IPS-20b (cell line): ENCODE measurements around the gene HECW1.

ENCODE experiments used
- H3K27ac ChIP-seq: one replicate; pipeline ENCODE4 v1.5.1; 2013; ENCODE audit warnings: low read length
- H3K27me3 ChIP-seq: 2 replicates; pipeline ENCODE4 v1.6.1; 2013; ENCODE audit warnings: mild to moderate bottlenecking, low read length, inconsistent platforms; ENCODE audit not compliant: insufficient read depth
- H3K36me3 ChIP-seq: 2 replicates; pipeline ENCODE4 v1.6.1; 2013; ENCODE audit warnings: low read depth, mild to moderate bottlenecking, inconsistent platforms, low read length, moderate library complexity; ENCODE audit not compliant: insufficient read depth
- H3K4me1 ChIP-seq: 2 replicates; pipeline ENCODE4 v1.6.1; 2013; ENCODE audit warnings: mild to moderate bottlenecking, control low read depth, inconsistent platforms, low read length, moderate library complexity; ENCODE audit not compliant: insufficient read depth
- H3K4me3 ChIP-seq: 2 replicates; pipeline ENCODE4 v1.5.1; 2013; ENCODE audit warnings: mild to moderate bottlenecking, low read length, inconsistent platforms
- H3K9ac ChIP-seq: 2 replicates; pipeline ENCODE4 v1.6.1; 2013; ENCODE audit warnings: low read depth, mild to moderate bottlenecking, inconsistent platforms, low read length, moderate library complexity
- H3K9me3 ChIP-seq: 2 replicates; pipeline ENCODE4 v1.6.1; 2013; ENCODE audit warnings: mild to moderate bottlenecking, low read depth, low read length, inconsistent platforms; ENCODE audit not compliant: insufficient read depth

HECW1 gene

GRCh38 chr7:43085992-43086391 lies 26.5 kb upstream of the HECW1 start:
- Histone ChIP-seq H3K4me1 (no peaks in the 10 kb centered on the region), H3K4me3 (no peak overlapping the region), H3K27ac (no peak overlapping the region), H3K36me3 (no peaks in the 10 kb centered on the region), H3K27me3 (no peaks in the 10 kb centered on the region), H3K9ac (no peak overlapping the region), H3K9me3 (no peaks in the 10 kb centered on the region)

DNA sequence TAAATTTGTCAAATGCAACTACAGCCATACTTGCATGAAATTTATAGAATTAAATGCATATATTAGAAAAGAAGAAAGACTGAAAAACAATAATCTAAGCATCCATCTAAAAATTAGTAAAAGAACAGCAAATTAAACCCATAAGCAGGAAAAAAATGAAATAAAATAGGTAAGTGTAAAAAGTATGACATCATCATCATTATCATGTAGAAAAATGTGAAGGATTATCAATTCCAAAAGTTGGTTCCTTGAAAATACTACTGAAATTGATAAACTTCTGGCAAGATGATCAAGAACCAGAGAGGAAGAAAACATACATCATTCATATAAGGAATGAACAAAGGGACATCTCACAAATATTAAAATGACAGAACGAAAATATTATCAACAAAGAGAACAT lies 19.6 kb upstream of the HECW1 start:
- Histone ChIP-seq H3K9me3 (no peaks in the 10 kb centered on the region), H3K4me3 (no peak overlapping the region), H3K9ac (no peak overlapping the region), H3K36me3 (no peaks in the 10 kb centered on the region), H3K27ac (no peak overlapping the region), H3K27me3 (no peaks in the 10 kb centered on the region), H3K4me1 (no peaks in the 10 kb centered on the region; the same call in 1 of the 2 replicates)

DNA sequence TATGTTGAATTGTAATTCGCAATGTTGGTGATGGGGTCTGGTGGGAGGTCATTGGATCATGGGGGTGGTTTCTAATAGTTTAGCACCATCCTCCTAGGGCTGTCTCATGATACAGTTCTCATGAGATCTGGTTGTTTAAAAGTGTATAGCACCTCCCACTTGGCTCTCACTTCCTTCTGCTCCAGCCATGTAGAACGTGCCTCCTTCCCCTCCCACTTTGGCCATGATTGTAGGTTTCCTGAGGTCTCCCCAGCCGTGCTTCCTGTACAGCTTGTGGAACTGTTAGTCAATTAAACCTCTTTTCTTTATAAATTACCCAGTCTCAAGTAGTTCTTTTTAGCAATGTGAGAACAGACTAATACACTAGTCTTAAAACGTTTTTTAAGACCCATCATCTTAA lies 15.6 kb upstream of the HECW1 start:
- no peak overlapping the region for H3K4me3 ChIP-seq
- no peak overlapping the region for H3K9ac ChIP-seq
- H3K4me1 ChIP-seq, result no peaks in the 10 kb centered on the region; the same call in 1 of the 2 replicates
- no peak overlapping the region for H3K27ac ChIP-seq
- no peaks in the 10 kb centered on the region for H3K9me3 ChIP-seq
- H3K27me3 ChIP-seq, result no peaks in the 10 kb centered on the region
- H3K36me3 ChIP-seq, result no peaks in the 10 kb centered on the region

DNA sequence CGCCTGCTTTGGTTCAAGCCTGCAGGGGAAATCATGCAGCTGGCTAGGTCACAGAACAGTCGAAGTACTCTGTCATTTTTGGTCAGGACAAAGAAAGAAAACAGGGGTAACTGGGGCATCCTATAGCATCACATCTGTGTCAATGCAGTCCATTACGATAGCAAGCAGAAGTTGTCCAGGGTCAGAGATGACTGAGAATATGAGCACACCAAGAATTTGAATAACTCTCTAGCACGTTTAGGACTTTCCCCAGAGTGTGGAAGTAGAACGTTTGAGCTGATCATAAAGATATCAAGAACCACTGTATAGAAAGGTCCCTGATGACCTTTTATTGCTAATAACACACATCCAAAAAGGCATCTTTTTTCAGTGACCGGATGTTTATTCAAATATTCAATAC lies 12.7 kb upstream of the HECW1 start:
- Histone ChIP-seq H3K9ac (no peak overlapping the region), H3K27ac (no peak overlapping the region), H3K27me3 (no peaks in the 10 kb centered on the region), H3K9me3 (no peaks in the 10 kb centered on the region), H3K4me3 (no peak overlapping the region), H3K4me1 (no peaks in the 10 kb centered on the region), H3K36me3 (no peaks in the 10 kb centered on the region)

GRCh38 chr7:43104874-43105520 lies 7.5 kb upstream of the HECW1 start:
- no peaks in the 10 kb centered on the region for H3K36me3 ChIP-seq
- H3K27me3 ChIP-seq, result no peaks in the 10 kb centered on the region
- no peaks in the 10 kb centered on the region for H3K9me3 ChIP-seq
- H3K27ac ChIP-seq, result no peak overlapping the region
- H3K4me3 ChIP-seq, result no peak overlapping the region
- peaks cover 8% of the 10 kb centered on the region; the same call in 1 of the 2 replicates for H3K4me1 ChIP-seq
- no peak overlapping the region for H3K9ac ChIP-seq

DNA sequence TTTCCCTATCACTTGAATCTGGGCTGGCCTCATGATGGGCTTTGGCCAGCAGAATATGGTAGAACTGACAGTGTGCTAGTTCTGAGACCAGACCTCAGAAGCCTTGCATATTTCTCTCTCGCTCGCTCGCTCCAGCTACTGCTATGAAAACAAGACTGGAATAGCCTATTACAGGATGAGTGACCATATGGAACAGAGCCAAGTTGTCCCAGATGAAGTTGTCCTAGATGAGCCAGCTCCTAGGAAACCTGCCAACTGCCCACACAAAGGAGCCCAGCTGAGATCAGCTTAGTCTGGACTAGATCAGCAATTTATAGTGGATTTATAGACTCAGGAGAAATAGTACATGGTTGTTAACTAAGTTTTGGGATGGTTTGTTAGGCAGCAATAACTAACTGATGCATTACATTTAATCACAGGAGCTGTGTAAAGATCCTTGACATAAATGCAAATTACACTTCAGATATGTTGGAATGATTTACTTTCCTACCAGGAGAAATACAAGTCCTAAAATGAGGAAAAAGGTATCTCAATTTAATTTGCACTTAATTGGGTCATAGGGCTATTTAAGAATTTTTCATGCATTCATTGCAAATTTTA lies 6.8 kb upstream of the HECW1 start:
- no peak overlapping the region for H3K4me3 ChIP-seq
- H3K27ac ChIP-seq, result no peak overlapping the region
- H3K9me3 ChIP-seq, result no peaks in the 10 kb centered on the region
- no peak overlapping the region for H3K9ac ChIP-seq
- peaks cover 8% of the 10 kb centered on the region; the same call in 1 of the 2 replicates for H3K4me1 ChIP-seq
- no peaks in the 10 kb centered on the region for H3K36me3 ChIP-seq
- 0 out of 2 replicates have a peak, but pooled peaks cover under 1% of the 10 kb centered on the region for H3K27me3 ChIP-seq

DNA sequence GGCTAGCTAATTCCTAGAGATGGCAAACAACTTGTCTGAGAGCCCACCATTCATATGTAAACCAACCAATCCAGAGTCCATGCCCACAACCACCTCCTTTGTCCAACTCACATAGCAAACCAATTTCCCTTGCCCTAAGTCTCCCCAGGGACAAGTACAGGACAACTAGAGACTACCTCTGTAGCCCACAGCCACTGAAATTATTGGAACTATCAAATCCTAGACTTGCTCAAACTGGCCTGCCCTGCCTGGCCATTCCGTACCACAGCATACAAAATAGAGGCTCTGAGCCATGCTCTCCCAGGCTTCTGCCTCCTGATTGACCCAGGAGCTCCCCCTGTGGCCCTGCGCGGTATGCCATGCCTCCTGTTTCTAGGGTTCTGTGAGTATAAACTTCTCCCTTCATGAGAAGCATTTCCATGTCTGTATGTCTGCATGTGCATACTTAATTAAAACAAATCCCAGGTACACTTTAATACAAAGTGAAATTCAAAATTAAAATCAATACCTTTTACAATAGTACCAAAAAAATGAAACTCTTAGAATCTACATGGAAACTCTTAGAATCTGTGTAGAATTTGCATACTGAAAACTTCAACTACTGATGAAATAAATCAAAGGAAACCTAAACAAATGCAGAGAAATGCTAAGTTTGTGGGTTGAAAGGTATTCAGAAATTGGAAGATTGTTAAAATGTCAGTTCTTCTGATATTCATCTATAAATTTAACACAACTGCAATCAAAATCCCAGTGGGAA lies 4.0 kb upstream of the HECW1 start:
- Histone ChIP-seq H3K9ac (peak overlapping the region; percentile 64; the same call in 1 of the 2 replicates), H3K4me1 (peaks cover 12% of the 10 kb centered on the region), H3K36me3 (no peaks in the 10 kb centered on the region), H3K27me3 (peaks cover 23% of the 10 kb centered on the region), H3K9me3 (no peaks in the 10 kb centered on the region), H3K4me3 (peak overlapping the region; percentile 48; the same call in 1 of the 2 replicates), H3K27ac (peak overlapping the region; percentile 30)

DNA sequence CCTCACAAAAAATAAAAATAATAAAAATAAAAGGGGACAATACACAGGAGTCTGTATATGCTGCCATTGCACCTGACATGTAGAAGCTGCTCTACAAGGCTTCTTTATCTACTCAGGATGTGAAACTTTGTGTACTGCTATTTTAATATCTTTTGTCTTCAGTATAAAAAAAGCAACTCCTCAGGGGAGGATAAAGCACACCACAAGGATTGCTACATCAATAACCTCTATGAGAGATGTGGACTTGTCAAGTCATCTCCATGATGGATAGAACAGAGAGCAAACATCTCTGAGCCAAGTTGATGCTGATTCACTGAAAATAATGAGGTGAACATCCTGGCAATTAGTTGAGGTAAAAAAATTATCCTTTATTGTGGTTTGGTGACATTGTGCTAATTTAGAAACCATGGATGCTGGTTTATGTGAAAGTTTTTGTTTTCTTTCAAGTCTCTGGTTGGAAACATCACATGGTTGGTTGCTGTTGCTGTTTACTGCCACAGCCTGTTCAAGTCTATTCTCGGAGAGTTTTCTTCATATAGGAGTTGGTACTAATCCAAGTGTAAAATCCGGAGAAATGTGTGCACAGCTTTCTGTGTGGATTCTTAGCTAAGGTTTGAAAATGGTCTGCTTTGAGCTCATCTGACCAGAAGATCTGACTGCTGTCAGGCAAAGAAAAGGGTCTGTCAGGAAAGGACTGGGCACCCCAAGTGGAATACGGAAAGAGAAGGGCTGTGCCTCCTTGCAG lies 1.5 kb upstream of the HECW1 start:
- H3K27ac ChIP-seq, result no peak overlapping the region
- H3K9me3 ChIP-seq, result no peaks in the 10 kb centered on the region
- no peak overlapping the region for H3K9ac ChIP-seq
- peaks cover 22% of the 10 kb centered on the region for H3K4me1 ChIP-seq
- no peak overlapping the region for H3K4me3 ChIP-seq
- H3K36me3 ChIP-seq, result no peaks in the 10 kb centered on the region
- H3K27me3 ChIP-seq, result peaks cover 48% of the 10 kb centered on the region

GRCh38 chr7:43111630-43112458 lies 603 bp upstream of the HECW1 start:
- no peaks in the 10 kb centered on the region for H3K9me3 ChIP-seq
- no peaks in the 10 kb centered on the region for H3K36me3 ChIP-seq
- H3K27ac ChIP-seq, result no peak overlapping the region
- no peak overlapping the region for H3K9ac ChIP-seq
- peak overlapping the region; percentile 76; the same call in 1 of the 2 replicates for H3K4me3 ChIP-seq
- H3K4me1 ChIP-seq, result peaks cover 22% of the 10 kb centered on the region
- peaks cover 48% of the 10 kb centered on the region for H3K27me3 ChIP-seq

GRCh38 chr7:43112941-43113621 lies 634 bp downstream of the HECW1 start:
- Histone ChIP-seq H3K27me3 (peaks cover 48% of the 10 kb centered on the region), H3K9me3 (no peaks in the 10 kb centered on the region), H3K9ac (peak overlapping the region; percentile 64; the same call in 1 of the 2 replicates), H3K27ac (no peak overlapping the region), H3K4me1 (peaks cover 20% of the 10 kb centered on the region), H3K36me3 (no peaks in the 10 kb centered on the region), H3K4me3 (peak overlapping the region; percentile 76)
